Activated CD4-positive, alpha-beta T cell treated with anti-CD3 and anti-CD28 coated beads, Interleukin-2, amount 50 U/mL, for 1 hour (primary cell): ENCODE results near the gene RNU1-4.
"Not testable (repeated sequence)": the region's sequence is repeated elsewhere in the genome, so short reads cannot be mapped to it uniquely, and the experiment has no call there.

Experiments
- DNase-seq: peaks from one replicate; pipeline ENCODE4 v3.0.0-alpha.2; 2020

RNU1-4 gene

GRCh38 chr1:16709659-16710087, 30.6 kb upstream of the RNU1-4 start:
- DNase-seq, result peak; percentile 54

DNA sequence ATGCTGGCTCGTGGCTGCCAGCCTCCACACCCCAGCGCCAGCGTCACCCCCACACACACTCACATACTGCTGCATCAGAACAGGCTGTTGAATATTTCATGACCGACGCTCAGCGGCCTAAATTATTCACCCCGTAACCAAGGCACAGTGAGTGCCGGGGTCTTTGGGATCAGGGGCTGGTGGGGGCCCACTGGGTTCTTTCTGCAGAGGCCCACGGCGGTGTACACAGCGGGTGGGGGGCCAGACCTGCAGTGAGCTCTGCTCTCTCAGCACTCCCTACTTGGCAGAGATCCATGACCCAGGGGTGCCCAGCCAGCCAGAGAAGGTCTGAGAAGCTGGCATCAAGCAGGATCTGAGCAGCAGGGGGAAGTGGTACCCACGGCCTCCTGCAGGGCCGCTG, 29.7 kb upstream of the RNU1-4 start:
- not testable (repeated sequence) for DNase-seq

DNA sequence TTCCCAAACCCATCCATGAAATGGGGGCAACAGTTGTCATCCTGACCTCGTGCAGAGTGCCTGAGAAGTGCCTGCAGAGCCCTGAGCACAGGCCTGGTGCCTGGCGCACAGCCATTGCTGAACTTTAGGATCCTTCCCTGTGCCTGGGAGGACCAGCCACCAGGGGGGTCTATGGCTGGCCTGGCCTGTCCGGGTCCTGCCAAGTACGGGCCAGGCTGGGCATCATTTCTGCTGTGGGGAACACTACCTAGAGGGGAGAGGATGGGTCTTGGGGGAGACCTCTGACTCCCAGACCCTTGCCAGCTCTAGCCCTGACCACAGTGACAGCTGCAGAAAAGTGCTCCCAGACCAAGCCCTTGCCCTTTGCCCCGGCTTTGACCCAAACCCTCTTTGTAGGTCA, 28.2 kb upstream of the RNU1-4 start:
- DNase-seq, result not testable (repeated sequence)

DNA sequence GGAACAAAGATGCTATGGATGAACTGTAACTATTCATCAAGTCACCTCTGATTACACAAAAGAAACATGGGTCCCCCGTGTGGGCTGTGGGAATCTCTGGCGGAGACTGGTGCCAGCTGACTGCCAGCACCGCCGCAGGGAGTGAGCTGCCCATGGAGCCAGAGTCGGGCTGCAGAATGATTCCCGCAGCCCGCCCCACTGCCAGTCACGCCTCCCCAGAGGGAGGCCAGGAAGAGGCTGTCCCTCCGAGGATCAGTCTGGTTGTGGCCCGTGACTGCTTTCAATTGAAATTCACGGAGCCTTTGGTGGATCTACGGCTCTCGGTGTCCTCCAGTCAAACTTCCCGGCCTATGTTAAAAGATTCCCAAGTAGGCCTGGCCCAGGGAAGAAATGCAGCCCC, 27.7 kb upstream of the RNU1-4 start:
- DNase-seq, result not testable (repeated sequence)

- DNase-seq, result not testable (repeated sequence)
These were observed 27.3 kb upstream of the RNU1-4 start for GRCh38 chr1:16712984-16713383.

GRCh38 chr1:16713480-16713879, 26.8 kb upstream of the RNU1-4 start:
- DNase-seq, result not testable (repeated sequence)

DNA sequence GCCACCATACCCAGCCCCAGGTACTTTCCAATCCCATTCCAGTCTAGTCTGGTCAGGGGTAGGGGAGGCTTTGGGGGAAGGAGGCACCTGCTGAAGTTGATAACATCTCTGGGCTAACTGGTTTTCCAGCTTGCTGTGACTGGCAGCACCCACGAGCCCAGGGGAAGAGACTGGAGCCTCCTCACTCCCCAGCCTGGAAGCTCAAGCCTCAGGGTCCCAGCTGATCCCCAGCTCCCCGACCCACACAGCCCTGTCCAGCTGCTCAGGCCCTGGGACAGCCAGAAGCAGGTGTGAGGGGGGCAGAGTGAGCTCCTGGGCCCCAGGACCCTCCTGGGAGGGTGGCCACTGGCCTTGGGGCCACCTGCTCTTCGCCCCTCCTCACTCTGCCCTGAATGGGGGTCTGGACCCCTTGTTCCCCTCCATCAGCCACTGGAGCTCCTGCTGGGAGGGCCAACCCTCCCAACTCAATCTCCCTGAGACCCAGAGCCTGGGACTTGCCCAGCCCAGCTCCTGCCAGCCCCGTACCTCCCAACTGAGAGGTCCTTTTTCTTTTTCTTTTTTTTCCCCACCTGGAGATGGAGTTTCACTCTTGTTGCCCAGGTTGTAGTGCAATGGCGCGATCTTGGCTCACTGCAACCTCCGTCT, 23.5 kb upstream of the RNU1-4 start:
- DNase-seq, result no peak

GRCh38 chr1:16717336-16718098, 22.8 kb upstream of the RNU1-4 start:
- no peak for DNase-seq

DNA sequence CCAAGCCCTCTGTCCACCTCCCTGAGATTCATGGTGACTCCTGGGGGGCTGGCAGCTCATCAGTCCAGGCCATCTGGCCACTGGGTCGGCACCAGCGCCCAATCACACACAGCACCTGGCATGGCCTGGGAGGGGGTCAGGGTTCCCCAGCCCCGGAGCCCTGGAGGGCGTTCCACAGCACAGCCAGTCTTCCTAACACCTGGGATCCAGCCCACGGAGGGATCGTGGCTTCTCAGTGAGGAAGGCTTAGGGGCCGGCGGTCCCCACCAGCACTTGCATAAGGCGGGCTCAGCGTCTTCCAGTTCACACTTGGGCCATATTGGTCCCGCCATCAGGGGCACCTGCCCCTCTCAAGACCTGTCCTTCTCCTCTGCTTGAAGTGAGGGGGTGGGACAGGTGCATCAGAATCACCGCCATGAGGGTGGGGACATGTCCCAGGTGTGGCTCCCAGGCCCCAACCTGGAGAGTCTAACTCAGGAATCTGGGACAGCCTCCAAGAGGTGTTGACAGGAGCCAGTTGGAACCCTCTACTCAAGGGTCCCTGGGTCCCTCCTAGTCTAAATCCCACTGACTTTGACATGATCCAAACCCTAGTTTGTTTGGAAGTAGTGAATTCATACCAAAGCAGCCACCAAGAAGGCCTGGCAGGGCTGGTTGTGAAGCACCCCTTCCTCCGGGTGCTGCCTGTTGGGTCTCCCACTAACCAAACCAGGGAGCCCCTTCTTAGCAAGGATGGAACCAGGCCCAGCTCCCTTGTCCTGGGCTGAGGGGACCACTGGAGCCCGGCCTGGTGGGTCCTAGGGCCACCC, 22.0 kb upstream of the RNU1-4 start:
- not testable (repeated sequence) for DNase-seq

GRCh38 chr1:16718908-16719533, 21.3 kb upstream of the RNU1-4 start:
- DNase-seq, result no peak

DNA sequence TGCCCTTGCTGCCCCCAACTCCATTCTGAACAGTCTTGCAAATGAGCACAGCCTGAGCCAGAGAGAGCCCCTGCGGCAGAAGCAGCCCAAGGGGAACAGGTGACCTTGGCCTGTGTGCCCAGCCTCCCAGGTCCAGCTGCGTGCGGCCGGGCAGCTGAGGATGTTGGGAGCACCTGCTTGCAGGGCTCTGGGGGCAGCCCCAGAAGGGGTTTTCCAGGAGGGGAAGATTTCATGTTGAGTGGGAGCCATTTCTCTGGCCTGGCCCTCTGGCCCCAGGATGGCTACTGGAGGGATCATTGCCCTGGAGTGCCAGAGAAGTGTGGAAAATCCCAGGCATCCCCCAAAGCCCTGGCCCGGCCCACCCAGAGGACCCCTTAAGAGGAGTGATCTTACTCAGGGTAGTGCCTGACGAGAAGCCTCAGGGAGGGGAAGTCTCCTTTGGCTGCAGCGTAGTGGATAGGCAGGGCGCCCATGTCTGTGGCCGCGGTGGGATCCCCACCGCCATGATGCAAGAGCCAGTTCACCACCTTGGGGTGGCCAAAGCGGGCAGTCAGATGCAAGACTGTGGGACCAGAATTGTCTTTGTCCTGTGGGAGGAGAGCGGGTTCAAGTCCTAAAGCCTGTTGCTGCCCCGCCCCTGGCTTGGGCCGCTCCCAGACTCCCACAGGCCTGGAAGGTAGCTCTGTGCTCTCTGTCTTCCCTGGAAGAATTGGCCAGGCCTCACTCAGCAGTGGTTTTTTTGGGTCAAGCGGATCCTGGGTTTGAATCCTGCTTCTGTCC, 20.6 kb upstream of the RNU1-4 start:
- DNase-seq, result no peak

- no peak for DNase-seq
These were observed 19.7 kb upstream of the RNU1-4 start for GRCh38 chr1:16720351-16721223.

DNA sequence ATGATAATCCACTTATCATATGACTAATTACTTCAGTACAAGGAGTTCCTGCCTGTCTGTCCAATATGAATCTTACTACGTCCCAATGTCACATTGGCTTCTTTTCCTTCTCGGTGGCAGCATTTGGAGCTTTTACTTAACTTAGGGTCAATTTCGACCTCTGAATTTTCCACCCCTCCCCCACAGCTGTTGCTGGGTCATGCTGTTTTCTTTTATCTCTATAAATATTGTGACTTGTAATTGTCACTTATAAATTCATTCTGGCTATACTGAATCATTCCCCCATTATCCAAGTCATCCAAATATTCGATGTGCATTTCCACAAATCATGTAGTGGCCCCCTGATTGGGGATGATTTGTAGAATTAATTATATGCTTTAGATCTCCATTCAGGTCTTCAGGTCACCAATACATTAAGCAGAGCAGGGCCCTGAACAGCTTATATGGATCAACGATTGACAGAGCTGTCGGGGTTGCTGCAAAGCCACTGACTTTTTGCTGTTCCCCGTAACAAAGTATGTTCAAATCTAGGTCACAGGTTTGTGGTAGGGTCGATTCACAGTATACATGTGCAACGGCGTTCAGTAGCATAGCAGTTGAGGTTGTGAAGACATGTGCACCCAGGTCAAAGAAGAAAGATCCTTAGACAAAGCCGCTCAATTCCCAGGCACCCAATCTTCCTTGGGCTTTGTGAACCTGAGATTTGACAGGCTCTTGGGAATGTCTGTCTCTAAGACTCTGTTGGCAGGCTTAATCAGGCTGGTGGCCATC, 18.3 kb upstream of the RNU1-4 start:
- DNase-seq, result no peak

- no peak for DNase-seq
These were observed 15.4 kb upstream of the RNU1-4 start for GRCh38 chr1:16724718-16725438.

DNA sequence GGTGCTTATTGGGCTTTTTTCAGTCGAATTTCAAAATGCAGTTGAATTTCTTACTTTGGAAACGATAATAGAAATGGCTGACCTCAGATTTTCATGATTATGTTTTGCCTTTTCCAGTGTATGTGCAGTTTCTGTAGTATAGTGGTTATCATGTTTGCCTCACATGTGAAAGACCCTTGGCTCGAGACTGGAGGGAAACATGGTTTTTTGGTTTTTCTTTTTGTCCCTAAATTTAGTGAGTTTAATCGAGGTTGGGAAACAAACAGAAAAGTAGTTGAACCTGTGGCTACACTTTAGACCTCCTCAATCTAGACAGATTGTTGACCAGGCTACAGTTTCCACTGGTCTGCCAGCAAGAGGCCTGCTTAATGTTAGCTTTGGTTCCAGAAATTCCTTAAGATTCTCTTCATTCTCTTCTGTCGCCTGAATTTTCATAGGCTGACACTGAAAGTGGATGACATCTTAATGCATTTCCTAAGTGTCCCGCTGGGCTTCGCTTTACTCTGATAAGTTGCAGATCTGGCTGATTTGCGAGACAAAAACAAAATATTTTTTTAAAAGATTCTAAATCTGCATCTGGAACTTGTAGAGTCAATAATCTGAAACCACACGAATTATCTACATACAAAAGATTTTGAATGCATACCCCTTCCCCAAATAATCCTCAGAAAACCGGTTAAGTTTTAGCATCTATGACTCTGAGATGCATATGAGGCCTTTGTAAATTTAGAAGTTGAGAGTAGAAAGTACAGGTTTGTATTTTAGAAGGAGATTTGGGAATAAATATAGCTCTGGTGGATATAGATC, 14.7 kb upstream of the RNU1-4 start:
- not testable (repeated sequence) for DNase-seq

DNA sequence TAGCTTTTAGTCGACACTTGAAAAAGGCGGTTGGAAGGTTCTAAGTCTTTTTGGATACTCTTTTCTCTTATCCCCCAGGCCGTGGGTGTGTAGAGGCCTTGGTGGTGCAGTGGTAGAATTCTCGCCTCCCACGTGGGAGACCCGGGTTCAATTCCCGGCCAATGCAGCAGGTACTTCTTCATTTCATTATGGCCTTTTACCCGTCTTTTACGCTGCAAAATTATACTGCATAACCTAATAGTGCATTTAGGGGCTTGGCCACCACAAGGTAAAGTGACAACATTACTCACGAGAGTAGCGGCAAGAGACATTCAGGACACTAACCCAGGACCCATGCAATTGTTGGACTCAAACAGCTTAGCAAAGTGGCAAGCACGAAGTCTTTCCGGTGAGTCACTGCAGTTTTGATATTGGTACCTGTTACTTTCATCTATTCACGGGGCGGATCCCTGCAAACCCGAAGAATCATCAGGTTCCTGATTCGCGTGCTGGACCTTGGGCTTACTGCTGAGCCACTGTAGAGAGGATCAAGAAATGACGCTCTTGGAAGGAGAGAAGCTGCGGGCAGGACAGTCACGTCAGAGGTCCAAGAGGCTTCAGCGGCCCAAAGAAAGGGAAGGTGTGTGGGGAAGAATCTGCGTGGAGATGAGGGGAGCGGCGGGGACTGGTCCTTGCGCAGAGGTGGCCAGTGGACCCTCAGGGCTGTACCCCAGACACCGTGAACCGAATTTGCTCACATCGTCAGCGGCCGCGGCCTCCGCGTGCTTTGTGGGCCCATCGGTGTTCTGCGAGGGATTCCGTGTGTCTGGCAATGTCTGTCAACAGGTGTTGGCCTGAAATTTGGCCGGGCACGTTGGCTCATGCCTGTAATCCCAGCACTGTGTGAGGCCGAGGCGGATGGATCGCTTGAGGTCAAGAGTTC, 12.9 kb upstream of the RNU1-4 start:
- DNase-seq, result peak; percentile 36

DNA sequence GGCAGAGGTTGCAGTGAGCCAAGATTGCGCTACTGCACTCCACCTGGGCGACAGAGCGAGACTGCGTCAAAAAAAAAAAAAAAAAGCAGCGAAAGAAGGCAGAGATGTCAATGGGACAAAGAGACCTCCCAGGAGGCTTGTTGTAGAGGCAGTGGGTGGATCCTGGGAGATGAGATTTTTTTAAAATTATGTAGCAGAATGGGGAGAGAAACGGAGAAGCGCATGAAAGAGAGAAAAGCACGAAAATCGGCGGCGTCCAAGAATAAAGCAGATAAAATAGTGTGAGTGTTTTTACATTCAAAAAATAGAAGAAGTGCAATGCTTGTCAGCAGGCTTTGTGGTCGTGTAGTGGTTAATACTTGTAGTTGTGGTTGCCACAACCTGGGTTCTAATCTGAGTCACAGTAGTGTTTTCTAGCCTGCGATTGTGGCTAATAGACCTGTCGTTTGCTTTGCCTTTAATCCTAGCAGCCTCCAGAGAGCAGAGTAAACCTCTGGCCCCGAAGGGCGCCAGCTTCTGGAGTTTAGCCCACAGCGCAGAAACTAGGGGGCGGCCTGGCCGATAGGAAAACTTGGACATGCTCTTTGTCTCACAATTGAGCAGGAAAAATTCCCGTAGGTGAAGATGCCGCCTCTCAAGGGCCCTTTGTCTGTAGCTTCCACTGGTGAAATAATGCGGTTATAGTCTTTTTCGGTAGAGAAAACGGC, 11.9 kb upstream of the RNU1-4 start:
- not testable (repeated sequence) for DNase-seq
